Mesothelial cell of epicardium (in vitro differentiated cells): Measurements from ENCODE around the gene WWOX. TPM values are rescaled to one million over a fixed set of nuclear protein-coding genes. Genes with fewer than 3 reads are reported as not detected.

Source experiments
- DNase-seq, 2 experiments: peaks; one replicate each; pipeline ENCODE4 v3.0.0; 2021; ENCODE audit warnings: low spot score in 2 of 2; ENCODE audit not compliant: unreplicated experiment in 2 of 2
- H3K27ac Mint-ChIP-seq: 2 replicates; pipeline ENCODE4 v1.8.0; 2021; ENCODE audit warnings: mixed read lengths
- H3K27me3 Mint-ChIP-seq: 2 replicates; pipeline ENCODE4 v1.8.0; 2021; ENCODE audit warnings: low read depth, mixed read lengths
- H3K36me3 Mint-ChIP-seq: 2 replicates; pipeline ENCODE4 v1.8.0; 2021; ENCODE audit warnings: mixed read lengths
- H3K4me1 Mint-ChIP-seq: 2 replicates; pipeline ENCODE4 v1.8.0; 2021; ENCODE audit warnings: mixed read lengths
- H3K4me3 Mint-ChIP-seq: 2 replicates; pipeline ENCODE4 v1.8.0; 2021; ENCODE audit warnings: mild to moderate bottlenecking, moderate library complexity, mixed read lengths
- H3K9me3 Mint-ChIP-seq: 2 replicates; pipeline ENCODE4 v1.8.0; 2021; ENCODE audit warnings: mixed read lengths
- CTCF ChIP-seq: fragments of 200-600 bp; sonication (generic); IDR thresholded peaks from one replicate; pipeline ENCODE4 v1.5.0; 2021; ENCODE audit warnings: antibody characterized with exemption; ENCODE audit not compliant: unreplicated experiment
- total RNA-seq: library from RNA; stranded (reverse); gene quantifications from 3 replicates; pipeline ENCODE4 v1.2.1, GENCODE V29; 2021

Gene WWOX
- total RNA-seq, 1 donor from 2014 or later, result 29.7 TPM

GRCh38 chr16:78310990-78311561 is 211.6 kb downstream of the WWOX start:
- TF ChIP-seq CTCF, result no peak
- no peak for DNase-seq
- no peaks in the 10 kb centered on the region for H3K9me3 Mint-ChIP-seq
- no peaks in the 10 kb centered on the region for H3K36me3 Mint-ChIP-seq
- H3K27ac Mint-ChIP-seq, result peak overlapping the region; percentile 74
- no peaks in the 10 kb centered on the region for H3K27me3 Mint-ChIP-seq
- peaks cover 14% of the 10 kb centered on the region for H3K4me1 Mint-ChIP-seq
- H3K4me3 Mint-ChIP-seq, result no peak overlapping the region

- no peak overlapping the region for H3K4me3 Mint-ChIP-seq
Observed at GRCh38 chr16:78311831-78312230, 212.4 kb downstream of the WWOX start.

GRCh38 chr16:78317564-78318240 is 218.2 kb downstream of the WWOX start:
- DNase-seq, result no peak
- H3K27me3 Mint-ChIP-seq, result peaks cover 31% of the 10 kb centered on the region
- H3K4me1 Mint-ChIP-seq, result peaks cover 8% of the 10 kb centered on the region
- H3K36me3 Mint-ChIP-seq, result peaks cover 5% of the 10 kb centered on the region
- H3K27ac Mint-ChIP-seq, result no peak overlapping the region
- H3K4me3 Mint-ChIP-seq, result no peak overlapping the region
- no peak for TF ChIP-seq CTCF
- H3K9me3 Mint-ChIP-seq, result peaks cover 3% of the 10 kb centered on the region

More at GRCh38 chr16:78311831-78312230, 212.4 kb downstream of the WWOX start:
- peaks cover under 1% of the 10 kb centered on the region for H3K27me3 Mint-ChIP-seq
- peaks cover 14% of the 10 kb centered on the region for H3K4me1 Mint-ChIP-seq
- no peaks in the 10 kb centered on the region for H3K9me3 Mint-ChIP-seq
- no peak for DNase-seq
- no peak for TF ChIP-seq CTCF
- no peaks in the 10 kb centered on the region for H3K36me3 Mint-ChIP-seq
- no peak overlapping the region for H3K27ac Mint-ChIP-seq

GRCh38 chr16:78321620-78322360 is 222.3 kb downstream of the WWOX start:
- Mint-ChIP-seq H3K4me3 (no peak overlapping the region), H3K27ac (no peak overlapping the region), H3K4me1 (peaks cover 18% of the 10 kb centered on the region), H3K36me3 (peaks cover 5% of the 10 kb centered on the region), H3K27me3 (peaks cover 47% of the 10 kb centered on the region), H3K9me3 (peaks cover 3% of the 10 kb centered on the region)
- TF ChIP-seq CTCF, result no peak
- no peak for DNase-seq

GRCh38 chr16:78323315-78323714 is 223.9 kb downstream of the WWOX start:
- Mint-ChIP-seq H3K4me3 (no peak overlapping the region), H3K27ac (no peak overlapping the region), H3K4me1 (peaks cover 15% of the 10 kb centered on the region), H3K9me3 (peaks cover 3% of the 10 kb centered on the region), H3K27me3 (peaks cover 48% of the 10 kb centered on the region), H3K36me3 (peaks cover 5% of the 10 kb centered on the region)
- no peak for TF ChIP-seq CTCF
- DNase-seq, result no peak
